ENCODE measurements around the gene ATXN7L2.

The ATXN7L2 gene

DNA sequence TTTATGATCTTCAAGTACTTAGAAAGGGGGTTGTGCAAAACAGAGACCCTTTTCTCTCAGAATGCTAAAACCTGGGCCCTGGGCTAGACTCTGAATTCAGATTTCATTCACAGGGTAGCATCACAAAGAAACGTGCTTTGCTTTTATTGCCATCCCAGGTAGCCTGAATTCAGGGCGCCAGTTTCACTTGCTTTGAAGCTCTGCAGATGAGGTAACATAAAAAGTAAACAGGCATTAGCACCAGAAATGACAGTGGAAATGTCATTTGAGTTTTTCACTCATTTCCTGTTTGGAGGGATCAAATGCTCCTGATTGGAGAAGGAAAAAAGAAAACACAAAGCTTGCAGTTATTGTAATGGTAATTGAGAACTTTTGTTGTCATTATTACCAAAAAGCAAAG, 14.8 kb upstream of the ATXN7L2 start:
- CTCF ChIA-PET, result interaction anchor here (0.6 to 2.3 kb wide), 7 partner anchors 10 to 64 kb away, joined by 3 to 13 read pairs (median 5); partner anchors contain the start of genes CYB561D1 and PSMA5
- H3K36me3 ChIP-seq (ENCODE audit: control insufficient read depth in 2 of 2, insufficient read depth in 1 of 2, low read length in 2 of 2), result no peaks in the 10 kb centered on the region

DNA sequence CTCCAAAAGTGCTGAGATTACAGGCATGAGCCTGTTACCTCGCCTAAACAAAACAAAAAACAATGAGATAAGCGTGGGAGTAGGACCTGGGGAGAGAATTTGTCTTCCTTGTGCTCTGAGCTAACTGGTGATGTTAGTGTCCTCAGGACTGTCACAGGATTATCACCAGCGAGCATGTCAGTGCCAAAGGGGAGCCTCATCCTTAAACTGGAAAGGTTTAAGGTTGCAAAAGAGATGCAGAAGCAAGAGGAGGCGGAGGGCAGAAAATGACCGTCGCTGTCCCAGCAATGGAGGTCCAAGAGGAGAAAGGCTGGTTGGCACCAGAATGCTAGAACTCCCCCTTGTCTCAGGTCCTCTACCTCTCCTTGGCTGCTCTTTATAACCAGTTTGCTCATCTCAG, 13.5 kb upstream of the ATXN7L2 start:
- Histone ChIP-seq H3K9me3 (ENCODE audit: control insufficient read depth, insufficient read depth, low read depth, low read length) (no peaks in the 10 kb centered on the region), H3K4me3 (ENCODE audit: low read depth, low read length) (no peak overlapping the region), H3K27ac (ENCODE audit: extremely low read depth, low read depth, low read length) (no peak overlapping the region), H3K4me1 (ENCODE audit: control insufficient read depth, insufficient read depth, low read length) (no peaks in the 10 kb centered on the region; the same call in 1 of the 2 replicates), H3K36me3 (ENCODE audit: control insufficient read depth in 2 of 2, insufficient read depth in 1 of 2, low read length in 2 of 2) (no peaks in the 10 kb centered on the region)
- ChIA-PET CTCF (interaction anchor here (0.7 to 2.3 kb wide), 6 partner anchors 12 to 170 kb away, joined by 3 to 13 read pairs (median 4); partner anchors contain the start of gene CYB561D1), POLR2A (interaction anchor here (1.0 kb wide), 1 partner anchor 45 kb away, joined by 5 read pairs; the partner anchor contains the start of gene PSMA5)
- TF ChIP-seq KLF9 (tag by site-specific recombination; IDR thresholded peaks at IDR 0.05; ENCODE audit: low read depth) (no peak), KLF1 (tag by site-specific recombination; IDR thresholded peaks at IDR 0.05) (no peak), OSR2 (tag by site-specific recombination; IDR thresholded peaks at IDR 0.05) (no peak), ZFHX2 (tag by site-specific recombination; conservative IDR thresholded peaks at IDR 0.05) (0 out of 2 replicates have a peak, but pooled peaks have one; percentile 18), ZNF830 (tag by site-specific recombination; IDR thresholded peaks at IDR 0.05; ENCODE audit: low read depth) (no peak)
- TF ChIP-seq, protein P1, sequence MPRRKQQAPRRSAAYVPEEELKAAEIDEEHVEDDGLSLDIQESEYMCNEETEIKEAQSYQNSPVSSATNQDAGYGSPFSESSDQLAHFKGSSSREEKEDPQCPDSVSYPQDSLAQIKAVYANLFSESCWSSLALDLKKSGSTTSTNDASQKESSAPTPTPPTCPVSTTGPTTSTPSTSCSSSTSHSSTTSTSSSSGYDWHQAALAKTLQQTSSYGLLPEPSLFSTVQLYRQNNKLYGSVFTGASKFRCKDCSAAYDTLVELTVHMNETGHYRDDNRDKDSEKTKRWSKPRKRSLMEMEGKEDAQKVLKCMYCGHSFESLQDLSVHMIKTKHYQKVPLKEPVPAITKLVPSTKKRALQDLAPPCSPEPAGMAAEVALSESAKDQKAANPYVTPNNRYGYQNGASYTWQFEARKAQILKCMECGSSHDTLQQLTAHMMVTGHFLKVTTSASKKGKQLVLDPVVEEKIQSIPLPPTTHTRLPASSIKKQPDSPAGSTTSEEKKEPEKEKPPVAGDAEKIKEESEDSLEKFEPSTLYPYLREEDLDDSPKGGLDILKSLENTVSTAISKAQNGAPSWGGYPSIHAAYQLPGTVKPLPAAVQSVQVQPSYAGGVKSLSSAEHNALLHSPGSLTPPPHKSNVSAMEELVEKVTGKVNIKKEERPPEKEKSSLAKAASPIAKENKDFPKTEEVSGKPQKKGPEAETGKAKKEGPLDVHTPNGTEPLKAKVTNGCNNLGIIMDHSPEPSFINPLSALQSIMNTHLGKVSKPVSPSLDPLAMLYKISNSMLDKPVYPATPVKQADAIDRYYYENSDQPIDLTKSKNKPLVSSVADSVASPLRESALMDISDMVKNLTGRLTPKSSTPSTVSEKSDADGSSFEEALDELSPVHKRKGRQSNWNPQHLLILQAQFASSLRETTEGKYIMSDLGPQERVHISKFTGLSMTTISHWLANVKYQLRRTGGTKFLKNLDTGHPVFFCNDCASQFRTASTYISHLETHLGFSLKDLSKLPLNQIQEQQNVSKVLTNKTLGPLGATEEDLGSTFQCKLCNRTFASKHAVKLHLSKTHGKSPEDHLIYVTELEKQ (tag by site-specific recombination; IDR thresholded peaks at IDR 0.05; ENCODE audit: borderline replicate concordance), result no peak
- TF ChIP-seq, protein P2, sequence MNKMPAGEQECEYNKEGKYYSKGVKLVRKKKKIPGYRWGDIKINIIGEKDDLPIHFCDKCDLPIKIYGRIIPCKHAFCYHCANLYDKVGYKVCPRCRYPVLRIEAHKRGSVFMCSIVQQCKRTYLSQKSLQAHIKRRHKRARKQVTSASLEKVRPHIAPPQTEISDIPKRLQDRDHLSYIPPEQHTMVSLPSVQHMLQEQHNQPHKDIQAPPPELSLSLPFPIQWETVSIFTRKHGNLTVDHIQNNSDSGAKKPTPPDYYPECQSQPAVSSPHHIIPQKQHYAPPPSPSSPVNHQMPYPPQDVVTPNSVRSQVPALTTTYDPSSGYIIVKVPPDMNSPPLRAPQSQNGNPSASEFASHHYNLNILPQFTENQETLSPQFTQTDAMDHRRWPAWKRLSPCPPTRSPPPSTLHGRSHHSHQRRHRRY (tag by site-specific recombination; IDR thresholded peaks at IDR 0.05), result no peak
- TF ChIP-seq, protein P3, sequence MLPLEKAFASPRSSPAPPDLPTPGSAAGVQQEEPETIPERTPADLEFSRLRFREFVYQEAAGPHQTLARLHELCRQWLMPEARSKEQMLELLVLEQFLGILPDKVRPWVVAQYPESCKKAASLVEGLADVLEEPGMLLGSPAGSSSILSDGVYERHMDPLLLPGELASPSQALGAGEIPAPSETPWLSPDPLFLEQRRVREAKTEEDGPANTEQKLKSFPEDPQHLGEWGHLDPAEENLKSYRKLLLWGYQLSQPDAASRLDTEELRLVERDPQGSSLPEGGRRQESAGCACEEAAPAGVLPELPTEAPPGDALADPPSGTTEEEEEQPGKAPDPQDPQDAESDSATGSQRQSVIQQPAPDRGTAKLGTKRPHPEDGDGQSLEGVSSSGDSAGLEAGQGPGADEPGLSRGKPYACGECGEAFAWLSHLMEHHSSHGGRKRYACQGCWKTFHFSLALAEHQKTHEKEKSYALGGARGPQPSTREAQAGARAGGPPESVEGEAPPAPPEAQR (tag by site-specific recombination; IDR thresholded peaks at IDR 0.05), result no peak

More for the DNA sequence above, 14.8 kb upstream of the ATXN7L2 start:
- TF ChIP-seq ZNF629 (tag by site-specific recombination; IDR thresholded peaks at IDR 0.05), result peak; percentile 44; the same call in 1 of the 2 replicates
- TF ChIP-seq ZNF747 (tag by site-specific recombination; IDR thresholded peaks at IDR 0.05), result no peak
- peak; percentile 55; the same call in 1 of the 2 replicates for TF ChIP-seq PRDM1 (tag by site-specific recombination; IDR thresholded peaks at IDR 0.05)
- no peak for TF ChIP-seq ZNF658 (tag by site-specific recombination; IDR thresholded peaks at IDR 0.05)
- TF ChIP-seq, protein P4, sequence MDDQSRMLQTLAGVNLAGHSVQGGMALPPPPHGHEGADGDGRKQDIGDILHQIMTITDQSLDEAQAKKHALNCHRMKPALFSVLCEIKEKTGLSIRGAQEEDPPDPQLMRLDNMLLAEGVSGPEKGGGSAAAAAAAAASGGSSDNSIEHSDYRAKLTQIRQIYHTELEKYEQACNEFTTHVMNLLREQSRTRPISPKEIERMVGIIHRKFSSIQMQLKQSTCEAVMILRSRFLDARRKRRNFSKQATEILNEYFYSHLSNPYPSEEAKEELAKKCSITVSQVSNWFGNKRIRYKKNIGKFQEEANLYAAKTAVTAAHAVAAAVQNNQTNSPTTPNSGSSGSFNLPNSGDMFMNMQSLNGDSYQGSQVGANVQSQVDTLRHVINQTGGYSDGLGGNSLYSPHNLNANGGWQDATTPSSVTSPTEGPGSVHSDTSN (CRISPR knock-in tag; IDR thresholded peaks at IDR 0.05), result no peak
- 0 out of 2 replicates have a peak, but pooled peaks have one; percentile 42 for TF ChIP-seq ZBTB17 (tag by site-specific recombination; IDR thresholded peaks at IDR 0.05)
- peak; percentile 34; the same call in 1 of the 2 replicates for TF ChIP-seq ZBTB20 (tag by site-specific recombination; IDR thresholded peaks at IDR 0.05)
- TF ChIP-seq, protein P5, sequence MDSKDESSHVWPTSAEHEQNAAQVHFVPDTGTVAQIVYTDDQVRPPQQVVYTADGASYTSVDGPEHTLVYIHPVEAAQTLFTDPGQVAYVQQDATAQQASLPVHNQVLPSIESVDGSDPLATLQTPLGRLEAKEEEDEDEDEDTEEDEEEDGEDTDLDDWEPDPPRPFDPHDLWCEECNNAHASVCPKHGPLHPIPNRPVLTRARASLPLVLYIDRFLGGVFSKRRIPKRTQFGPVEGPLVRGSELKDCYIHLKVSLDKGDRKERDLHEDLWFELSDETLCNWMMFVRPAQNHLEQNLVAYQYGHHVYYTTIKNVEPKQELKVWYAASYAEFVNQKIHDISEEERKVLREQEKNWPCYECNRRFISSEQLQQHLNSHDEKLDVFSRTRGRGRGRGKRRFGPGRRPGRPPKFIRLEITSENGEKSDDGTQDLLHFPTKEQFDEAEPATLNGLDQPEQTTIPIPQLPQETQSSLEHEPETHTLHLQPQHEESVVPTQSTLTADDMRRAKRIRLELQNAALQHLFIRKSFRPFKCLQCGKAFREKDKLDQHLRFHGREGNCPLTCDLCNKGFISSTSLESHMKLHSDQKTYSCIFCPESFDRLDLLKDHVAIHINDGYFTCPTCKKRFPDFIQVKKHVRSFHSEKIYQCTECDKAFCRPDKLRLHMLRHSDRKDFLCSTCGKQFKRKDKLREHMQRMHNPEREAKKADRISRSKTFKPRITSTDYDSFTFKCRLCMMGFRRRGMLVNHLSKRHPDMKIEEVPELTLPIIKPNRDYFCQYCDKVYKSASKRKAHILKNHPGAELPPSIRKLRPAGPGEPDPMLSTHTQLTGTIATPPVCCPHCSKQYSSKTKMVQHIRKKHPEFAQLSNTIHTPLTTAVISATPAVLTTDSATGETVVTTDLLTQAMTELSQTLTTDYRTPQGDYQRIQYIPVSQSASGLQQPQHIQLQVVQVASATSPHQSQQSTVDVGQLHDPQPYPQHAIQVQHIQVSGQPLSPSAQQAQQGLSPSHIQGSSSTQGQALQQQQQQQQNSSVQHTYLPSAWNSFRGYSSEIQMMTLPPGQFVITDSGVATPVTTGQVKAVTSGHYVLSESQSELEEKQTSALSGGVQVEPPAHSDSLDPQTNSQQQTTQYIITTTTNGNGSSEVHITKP (tag by site-specific recombination; IDR thresholded peaks at IDR 0.05), result no peak
- TF ChIP-seq ZNF112 (tag by site-specific recombination; IDR thresholded peaks at IDR 0.05), result no peak
- TF ChIP-seq, protein P6, sequence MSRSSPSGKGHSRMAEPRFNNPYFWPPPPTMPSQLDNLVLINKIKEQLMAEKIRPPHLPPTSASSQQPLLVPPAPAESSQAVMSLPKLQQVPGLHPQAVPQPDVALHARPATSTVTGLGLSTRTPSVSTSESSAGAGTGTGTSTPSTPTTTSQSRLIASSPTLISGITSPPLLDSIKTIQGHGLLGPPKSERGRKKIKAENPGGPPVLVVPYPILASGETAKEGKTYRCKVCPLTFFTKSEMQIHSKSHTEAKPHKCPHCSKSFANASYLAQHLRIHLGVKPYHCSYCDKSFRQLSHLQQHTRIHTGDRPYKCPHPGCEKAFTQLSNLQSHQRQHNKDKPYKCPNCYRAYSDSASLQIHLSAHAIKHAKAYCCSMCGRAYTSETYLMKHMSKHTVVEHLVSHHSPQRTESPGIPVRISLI (tag by site-specific recombination; IDR thresholded peaks at IDR 0.05), result no peak
- TF ChIP-seq SP7 (tag by site-specific recombination; IDR thresholded peaks at IDR 0.05), result no peak
- TF ChIP-seq ZNF366 (tag by site-specific recombination; conservative IDR thresholded peaks at IDR 0.05), result no peak
- TF ChIP-seq ZNF175 (tag by site-specific recombination; IDR thresholded peaks at IDR 0.05), result no peak
- TF ChIP-seq, protein P7, sequence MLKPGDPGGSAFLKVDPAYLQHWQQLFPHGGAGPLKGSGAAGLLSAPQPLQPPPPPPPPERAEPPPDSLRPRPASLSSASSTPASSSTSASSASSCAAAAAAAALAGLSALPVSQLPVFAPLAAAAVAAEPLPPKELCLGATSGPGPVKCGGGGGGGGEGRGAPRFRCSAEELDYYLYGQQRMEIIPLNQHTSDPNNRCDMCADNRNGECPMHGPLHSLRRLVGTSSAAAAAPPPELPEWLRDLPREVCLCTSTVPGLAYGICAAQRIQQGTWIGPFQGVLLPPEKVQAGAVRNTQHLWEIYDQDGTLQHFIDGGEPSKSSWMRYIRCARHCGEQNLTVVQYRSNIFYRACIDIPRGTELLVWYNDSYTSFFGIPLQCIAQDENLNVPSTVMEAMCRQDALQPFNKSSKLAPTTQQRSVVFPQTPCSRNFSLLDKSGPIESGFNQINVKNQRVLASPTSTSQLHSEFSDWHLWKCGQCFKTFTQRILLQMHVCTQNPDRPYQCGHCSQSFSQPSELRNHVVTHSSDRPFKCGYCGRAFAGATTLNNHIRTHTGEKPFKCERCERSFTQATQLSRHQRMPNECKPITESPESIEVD (tag by site-specific recombination; IDR thresholded peaks at IDR 0.05), result peak; percentile 45; the same call in 1 of the 2 replicates
- Histone ChIP-seq H3K4me3 (ENCODE audit: low read depth, low read length) (no peak overlapping the region), H3K9me3 (ENCODE audit: control insufficient read depth, insufficient read depth, low read depth, low read length) (no peaks in the 10 kb centered on the region), H3K4me1 (ENCODE audit: control insufficient read depth, insufficient read depth, low read length) (no peaks in the 10 kb centered on the region; the same call in 1 of the 2 replicates), H3K27ac (ENCODE audit: extremely low read depth, low read depth, low read length) (no peak overlapping the region)
- POLR2A ChIA-PET, result interaction anchor here (1.3 kb wide), 1 partner anchor 15 kb away, joined by 4 read pairs; the partner anchor contains the start of gene ATXN7L2
